GM18511 (cell line): ENCODE data around the gene TIAM2.
A peak's percentile ranks its signal among the peaks of the same experiment; 100 is the strongest.
"Not testable (repeated sequence)": the region's sequence is repeated elsewhere in the genome, so short reads cannot be mapped to it uniquely, and the experiment has no call there.

ENCODE experiments used
- ATAC-seq: cut with Tn5 transposase; IDR thresholded peaks from one replicate; pipeline ENCODE4 v1.9.1; 2021; ENCODE audit warnings: mild to moderate bottlenecking, moderate library complexity; ENCODE audit not compliant: unreplicated experiment

Gene TIAM2

DNA sequence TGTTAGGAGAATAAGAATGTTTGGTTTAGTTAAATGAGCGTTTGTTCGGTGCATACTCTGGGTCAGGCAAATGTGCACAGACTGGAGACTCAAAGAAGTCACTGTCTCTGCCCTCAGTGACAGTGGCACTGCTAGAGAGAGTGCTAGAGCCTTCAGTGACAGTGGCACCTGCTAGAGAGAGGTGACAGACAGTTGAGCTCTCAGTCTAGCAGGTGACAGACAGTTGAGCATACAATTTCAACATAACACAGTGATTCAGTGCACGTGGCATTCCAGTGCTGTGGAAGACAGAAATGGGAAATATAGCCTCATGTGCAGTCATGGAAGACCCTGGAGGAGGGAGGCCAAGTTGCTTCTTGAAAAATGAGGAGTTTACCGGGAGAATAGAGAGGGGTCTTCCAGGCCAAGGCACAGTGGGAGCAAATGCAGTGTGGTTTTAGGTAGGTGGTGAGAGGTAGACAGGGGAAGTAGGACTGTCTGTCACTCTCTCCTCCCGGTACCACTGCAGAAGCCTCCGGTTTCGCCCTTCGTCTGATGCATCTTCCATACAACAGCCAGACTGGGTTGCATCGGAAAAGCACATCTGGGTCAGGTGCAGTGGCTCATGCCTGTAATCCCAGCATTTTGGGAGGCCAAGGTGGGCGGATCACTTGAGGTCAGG is 160.8 kb downstream of the TIAM2 start:
- no peak for ATAC-seq

DNA sequence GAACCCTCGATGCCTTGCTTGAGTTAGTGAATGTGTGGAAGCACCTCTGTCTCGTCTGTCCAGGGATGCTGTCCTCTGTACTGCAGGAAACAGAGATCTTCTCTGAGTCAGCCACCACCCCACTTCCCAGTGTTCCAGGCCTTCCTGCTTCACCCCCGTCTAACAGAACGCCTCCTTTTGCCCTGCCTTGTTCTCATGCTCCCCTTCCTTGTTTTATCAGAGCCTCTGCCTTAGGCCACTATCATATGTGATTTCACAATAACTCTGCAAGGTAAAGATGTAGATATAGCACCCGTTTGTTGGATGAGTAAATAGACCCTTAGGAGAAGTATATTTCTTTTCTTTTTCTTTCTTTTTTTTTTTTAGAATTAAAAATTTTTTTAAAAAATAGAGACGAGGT is 162.0 kb downstream of the TIAM2 start:
- no peak for ATAC-seq

DNA sequence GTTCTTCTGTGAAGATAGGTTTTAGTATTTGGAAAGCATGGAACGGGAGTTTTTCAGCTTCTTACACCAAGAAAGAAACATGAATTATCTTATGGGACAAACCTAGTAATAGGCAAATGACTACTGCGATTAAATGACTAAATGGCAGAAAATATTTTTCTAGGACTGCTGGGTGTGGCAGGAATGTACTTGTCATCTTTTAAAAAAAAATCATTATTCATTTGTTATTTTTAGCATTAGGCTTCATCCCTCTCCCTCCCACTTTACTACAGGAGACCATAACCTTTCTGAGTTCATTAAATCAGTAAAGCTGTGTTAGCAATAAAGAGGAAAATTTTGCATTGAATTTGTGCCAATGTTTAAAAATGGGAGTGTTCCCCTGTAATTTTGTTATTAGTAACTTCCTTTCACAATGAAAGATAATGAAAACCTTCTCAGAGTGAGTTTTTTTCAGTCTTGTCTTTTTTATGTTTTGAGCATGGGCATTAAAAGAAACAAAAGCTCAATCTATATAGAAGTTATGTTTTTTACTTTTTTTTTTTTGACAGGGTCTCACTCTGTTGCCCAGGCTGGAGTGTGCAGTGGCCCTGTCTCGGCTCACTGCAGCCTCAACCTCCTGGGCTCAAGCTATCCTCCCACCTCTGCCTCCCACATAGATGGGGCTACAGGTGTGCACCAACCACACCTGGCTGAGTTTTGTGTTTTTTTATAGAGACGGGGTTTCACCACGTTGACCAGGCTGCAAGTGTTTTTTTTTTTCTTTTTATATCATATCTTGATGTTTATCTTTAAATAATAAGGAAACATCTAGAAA is 163.1 kb downstream of the TIAM2 start:
- no peak for ATAC-seq

DNA sequence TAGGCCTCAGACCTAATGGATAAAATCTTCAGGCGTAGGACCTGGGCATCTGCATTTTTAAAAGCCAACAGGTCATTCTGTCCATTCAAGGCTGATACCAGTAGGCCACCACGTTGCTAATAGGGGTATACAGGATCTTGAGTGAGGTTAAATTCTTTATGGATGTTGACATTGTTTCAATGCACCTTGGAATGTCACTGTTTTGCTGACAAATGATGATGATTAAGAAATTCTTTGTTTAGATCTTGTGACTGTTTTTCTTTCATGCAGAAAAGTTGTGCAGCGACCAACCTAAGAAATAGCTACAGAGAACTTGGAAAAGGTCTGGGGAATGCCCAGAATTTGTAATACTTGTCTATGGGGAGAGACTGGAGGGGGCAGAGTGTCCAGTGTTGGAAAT is 167.6 kb downstream of the TIAM2 start:
- ATAC-seq, result no peak

DNA sequence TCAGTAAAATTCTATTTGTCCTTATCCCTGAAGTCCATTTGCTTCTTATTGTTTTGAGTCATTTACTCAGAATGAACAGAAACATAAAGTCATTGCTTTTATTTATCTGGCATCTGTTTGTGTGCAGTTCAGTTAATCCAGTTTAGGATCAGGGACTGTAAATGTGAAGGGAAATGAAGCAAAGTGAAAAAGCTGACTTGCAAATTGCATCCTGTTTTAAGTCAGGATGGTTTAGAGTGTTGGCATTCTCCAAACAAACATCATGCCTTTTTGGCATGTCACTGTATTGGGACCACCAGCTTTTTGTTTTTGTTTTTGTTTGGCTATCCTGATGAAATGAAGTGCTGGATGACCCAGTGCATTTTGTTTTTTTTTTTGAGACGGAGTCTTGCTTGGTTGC is 168.5 kb downstream of the TIAM2 start:
- no peak for ATAC-seq

DNA sequence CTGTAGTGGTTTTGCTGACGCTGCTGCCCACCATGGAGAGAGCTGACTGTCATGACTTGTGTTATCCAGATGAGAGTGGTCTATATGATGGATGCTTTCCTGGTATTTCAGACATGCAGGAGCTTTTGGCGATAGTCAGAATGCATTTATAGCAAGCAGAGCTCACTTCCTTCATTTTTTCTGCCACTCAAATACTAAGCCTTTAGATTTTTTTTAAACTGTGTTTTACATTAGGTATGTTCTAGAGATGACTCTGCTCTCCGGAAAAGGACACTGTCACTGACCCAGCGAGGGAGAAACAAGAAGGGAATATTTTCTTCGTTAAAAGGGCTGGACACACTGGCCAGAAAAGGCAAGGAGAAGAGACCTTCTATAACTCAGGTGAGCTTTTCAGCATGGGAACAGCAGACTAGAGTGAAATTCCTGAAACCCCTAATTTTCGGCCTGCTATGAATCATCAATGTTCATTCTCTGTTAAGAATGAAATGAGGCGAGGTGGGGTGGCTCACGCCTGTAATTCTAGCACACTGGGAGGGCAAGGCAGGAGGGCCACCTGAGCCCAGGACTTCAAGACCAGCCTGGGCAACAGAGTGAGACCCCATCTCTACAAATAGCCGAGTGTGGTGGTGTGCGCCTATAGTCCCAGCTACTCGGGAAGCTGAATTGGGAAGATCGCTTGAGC is 170.1 kb downstream of the TIAM2 start:
- ATAC-seq, result no peak

DNA sequence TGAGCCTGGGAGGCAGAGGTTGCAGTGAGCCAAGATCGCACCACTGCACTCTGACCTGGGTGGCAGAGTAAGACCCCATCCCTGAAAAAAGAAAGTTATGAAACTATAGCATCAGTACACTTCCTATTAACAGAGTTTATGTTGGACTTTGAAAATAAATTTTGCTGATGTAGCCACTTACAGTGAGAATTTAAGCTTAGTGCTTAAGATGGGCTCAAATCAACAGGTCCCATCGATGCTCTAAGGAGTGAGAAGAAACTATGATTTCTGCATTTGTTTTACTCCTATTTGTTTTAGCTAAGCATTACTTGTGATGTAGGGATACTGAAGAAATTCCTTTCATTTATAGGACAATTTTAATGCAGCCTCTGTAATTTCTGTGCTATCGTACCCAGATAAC is 175.4 kb downstream of the TIAM2 start:
- ATAC-seq, result no peak

DNA sequence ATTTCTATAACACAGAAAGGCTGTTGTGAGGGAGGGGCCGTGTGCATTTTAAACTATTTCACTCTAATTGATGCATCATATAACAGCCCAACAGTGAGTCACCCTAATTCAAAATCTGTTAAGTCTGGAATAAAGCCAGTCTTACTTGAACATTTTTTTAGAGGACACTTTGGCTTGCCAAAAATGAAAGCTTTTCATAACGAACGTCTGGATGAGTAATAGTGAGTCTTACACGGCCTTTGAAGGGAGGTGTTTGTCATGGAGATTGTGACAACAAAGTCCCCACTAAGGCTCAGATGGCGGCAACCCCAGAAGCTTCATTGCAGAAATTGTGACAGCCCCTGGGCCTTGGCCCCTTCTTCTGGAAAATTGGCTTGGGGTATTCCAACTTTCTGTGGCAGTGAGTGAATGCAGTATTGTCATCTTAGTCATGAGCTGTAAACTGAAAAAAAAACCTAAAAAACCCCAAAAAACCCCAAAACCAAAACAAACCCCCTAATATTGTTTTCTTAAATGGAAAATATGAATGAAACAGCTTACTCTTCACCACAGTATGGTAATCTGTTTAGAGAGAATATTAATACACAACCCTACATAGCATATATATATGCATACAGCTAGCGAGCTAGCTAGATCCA is 176.1 kb downstream of the TIAM2 start:
- ATAC-seq, result peak; percentile 88

DNA sequence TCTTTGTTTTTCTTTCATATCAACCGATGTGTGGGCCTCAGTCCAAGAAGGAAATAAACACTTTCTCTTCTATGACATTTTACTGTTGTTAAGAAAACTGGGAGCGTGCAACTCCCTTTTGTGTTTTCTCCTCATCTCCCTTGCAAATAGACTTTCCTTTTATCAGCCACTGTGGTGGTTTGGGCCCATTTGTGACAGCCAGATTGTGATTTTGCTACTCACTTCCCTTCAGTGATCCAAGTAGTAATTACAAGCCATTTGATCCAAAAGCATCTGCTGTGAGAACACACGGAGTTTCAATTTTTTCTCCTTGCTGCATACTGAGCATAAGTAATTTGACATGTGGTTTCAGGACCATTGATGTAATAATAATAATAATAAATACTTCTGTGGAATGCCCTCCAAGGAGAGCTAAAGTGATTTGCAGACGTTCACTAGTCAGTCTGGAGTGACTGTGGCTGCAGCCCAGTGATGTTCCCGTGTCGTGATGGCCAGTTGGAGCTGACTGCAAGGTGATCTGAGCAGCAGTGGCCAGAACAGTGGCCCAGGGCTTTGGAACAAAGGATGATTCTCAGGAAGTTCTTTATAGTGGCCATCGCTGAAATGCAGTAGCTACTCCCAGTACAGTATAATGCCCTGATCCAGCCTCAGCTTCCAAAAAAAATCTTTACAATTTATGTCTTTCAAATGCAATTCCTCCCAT is 176.8 kb downstream of the TIAM2 start:
- peak; percentile 5 for ATAC-seq

DNA sequence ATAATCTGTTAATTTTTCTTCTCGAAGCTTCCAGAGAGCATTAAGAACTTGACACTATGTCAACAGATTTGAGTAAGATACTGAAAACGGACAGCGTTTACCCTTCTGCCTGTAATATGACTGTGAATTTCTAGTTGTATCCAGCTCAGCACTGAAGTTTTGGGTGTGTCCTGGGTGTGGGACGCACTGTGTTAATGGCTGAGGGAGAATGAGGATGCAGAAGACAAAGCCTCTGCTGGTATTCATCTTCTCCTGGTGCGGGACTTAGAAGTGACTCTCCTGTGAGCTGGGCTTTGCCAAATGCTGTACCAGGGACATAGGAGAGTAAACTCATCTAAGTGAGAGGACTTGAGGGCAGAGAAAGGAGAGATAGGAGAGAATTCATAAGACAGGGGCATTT is 178.4 kb downstream of the TIAM2 start:
- no peak for ATAC-seq

DNA sequence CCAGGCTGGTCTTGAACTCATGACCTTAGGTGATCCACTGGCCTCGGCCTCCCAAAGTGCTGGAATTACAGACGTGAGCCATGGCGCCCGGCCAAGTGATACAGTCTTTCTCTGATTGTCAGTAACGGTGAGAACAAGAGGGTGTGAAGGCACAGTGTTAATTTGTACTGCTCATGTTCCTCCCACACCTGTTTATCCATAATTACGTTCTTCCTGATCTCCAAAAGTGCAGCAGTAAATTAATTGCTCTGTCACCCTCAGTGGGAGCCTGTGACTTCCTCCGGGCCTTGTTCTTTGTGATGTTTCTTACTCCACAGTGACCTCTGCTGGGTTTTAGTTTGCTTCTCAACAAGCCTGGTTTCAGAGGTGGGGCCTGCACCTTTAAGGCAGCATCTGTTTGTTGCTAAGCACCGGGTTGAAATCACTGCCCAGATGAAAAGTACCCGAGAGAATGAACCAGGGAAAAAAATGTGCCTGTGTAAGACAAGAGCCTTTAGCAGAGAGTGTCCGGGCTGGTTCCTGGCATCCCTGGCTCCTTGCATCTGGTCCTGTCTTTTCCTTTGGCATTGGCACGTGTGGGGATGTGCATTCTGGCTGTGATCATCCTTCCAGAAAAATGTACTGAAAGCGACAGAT is 179.6 kb downstream of the TIAM2 start:
- ATAC-seq, result peak; percentile 50

DNA sequence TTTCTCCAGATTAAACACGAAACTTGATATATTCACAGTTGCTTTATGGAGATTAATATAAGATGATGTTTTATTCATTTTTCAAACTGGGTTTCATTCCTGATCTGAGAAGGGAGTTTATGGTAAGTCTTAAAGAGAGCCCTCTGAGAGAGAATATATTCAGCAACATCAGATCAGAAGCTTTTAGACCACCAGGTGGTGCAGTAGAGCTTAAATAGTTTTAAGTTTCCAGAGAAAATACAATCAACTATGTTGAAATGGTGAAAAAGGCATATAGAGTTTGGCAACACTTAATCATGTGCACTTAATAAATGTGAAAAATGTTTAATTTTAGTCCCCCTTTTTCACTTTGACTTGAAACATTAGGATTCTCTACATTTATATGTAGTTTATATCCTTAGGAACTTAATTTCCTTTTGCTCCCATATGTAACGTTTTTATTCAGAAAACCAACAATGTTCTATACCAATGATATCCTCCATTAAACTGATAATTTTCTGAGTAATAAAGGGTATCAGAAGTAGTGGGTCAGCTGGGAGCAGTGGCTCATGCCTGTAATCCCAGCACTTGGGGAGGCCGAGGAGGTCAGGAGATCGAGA is 182.3 kb downstream of the TIAM2 start:
- ATAC-seq, result peak; percentile 34

DNA sequence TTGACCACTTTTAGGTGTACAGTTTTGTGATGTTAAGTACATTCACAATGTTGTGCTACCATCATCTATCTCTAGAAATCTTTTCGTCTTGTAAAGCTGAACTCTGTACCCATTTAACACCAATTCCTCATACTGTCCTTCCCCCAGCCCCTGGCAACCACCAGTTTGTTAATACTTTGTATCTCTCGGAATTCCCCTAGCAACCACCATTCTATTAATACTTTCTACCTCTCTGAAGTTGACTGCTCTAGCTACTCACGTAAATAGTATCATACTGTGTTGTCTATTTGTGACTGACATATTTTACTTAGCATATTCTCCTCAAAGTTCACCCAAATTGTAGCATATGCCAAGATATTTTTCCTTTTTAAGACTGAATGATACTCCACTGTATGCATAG is 186.4 kb downstream of the TIAM2 start:
- peak; percentile 63 for ATAC-seq

DNA sequence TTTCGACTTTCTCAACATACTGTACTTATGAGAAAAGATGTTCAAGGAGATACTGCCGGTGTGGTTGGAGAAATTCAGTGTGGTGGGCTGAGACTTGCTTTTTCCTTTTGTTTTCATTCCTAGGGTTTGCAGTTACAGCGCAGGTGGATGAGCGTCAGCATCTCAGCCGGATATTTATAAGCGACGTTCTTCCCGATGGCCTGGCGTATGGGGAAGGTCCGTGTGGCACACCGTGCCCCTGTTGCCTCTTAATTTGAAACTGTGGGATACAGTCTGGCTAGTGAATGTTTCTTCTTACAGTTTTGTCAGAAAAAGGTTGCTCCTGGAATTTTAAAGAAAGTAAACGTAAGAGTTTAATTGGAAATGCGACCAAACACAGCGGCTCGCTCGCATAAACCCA is 187.0 kb downstream of the TIAM2 start:
- no peak for ATAC-seq

DNA sequence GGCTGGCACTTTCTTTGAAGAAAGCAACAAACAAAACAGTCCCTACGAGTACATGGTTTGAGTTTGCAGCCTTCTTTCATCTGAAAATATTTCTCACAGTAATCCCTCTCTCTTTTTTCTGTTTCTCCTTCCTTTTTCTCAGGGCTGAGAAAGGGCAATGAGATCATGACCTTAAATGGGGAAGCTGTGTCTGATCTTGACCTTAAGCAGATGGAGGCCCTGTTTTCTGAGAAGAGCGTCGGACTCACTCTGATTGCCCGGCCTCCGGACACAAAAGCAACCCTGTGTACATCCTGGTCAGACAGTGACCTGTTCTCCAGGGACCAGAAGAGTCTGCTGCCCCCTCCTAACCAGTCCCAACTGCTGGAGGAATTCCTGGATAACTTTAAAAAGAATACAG is 188.0 kb downstream of the TIAM2 start:
- ATAC-seq, result peak; percentile 41

DNA sequence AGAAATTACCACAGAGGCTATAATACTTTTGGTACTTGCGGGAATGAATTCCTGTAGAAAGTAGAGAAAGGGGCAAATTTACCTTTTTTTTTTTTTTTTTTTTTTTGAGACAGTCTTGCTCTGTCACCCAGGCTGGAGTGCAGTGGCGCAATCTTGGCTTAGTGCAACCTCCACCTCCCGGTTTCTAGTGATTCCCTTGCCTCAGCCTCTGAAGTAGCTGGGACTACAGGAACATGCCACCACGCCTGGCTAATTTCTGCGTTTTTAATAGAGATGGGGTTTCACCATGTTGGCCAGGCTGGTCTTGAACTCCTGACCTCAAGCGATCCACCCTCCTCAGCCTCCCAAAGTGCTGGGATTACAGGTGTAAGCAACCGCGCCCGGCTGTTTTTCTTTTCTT is 189.9 kb downstream of the TIAM2 start:
- ATAC-seq, result not testable (repeated sequence)

DNA sequence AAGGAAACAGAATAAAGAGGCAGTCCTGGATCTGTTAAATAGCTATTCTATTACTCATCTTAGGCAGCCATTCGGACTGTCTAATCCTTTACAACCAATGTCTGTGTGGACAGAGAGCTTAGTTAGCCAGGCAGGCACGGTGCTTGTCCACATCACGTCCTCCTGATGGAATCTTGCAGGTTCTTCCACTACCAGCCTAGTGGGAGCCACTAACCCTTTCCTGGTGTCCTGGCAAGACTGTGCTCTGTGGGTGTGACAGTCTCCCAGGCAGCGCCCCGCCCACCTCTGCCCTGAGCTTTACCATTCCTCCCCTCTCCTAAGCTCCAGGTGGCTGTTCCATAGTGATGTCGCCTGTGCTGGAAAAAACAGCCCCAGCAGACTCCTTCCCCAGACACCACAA is 190.4 kb downstream of the TIAM2 start:
- ATAC-seq, result no peak

DNA sequence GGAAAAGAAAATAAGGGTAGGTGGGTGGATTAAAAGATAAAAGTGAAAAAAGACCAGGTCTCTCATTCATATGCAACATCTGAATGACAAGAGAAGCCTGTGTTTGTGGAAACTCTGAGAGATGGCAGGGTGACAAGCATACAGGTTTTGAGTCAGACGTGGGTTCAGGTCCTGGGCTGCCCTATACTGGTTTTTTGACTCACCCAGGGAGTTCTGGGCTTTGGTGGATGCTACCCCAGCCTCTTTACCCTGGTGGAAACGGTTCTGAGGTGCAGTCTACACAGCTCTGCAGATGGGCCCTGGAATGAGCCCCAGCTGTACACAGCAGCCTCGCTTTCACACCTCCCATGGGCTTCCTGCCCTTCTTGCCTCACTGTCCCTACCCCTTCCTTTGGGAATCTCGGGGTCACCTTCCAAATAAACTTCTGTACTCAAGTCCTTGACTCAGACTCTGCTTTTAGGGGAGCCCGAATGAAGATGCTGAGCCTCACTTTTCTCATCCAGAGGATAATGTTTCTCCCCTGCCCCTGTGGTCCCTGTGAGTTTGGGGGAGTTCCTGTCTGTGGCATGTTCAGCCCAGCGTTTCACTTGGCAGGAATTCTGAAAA is 191.0 kb downstream of the TIAM2 start:
- ATAC-seq, result no peak

DNA sequence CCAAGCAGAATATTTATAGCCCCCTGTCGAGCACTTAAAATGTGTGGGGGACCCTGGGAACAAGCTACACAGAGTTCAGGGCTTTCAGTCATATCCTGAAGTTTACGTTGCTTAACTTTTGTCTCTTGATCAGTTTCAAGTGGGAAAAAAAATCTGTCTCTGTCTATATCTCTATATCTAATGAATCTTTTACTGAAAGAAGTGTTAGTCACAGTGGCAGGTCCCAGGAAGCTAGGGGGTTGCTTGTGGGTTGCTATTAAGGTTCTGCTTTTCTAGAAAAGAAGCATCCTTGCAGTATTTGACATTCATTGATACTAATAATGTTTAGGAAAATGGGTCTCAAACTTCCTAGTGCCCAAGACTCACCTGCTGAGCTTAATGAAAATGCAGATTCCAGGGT is 192.0 kb downstream of the TIAM2 start:
- no peak for ATAC-seq
